ENCODE data around the gene PPIG.
"Not testable (repeated sequence)": the region's sequence is repeated elsewhere in the genome, so short reads cannot be mapped to it uniquely, and the experiment has no call there.

Gene PPIG

DNA sequence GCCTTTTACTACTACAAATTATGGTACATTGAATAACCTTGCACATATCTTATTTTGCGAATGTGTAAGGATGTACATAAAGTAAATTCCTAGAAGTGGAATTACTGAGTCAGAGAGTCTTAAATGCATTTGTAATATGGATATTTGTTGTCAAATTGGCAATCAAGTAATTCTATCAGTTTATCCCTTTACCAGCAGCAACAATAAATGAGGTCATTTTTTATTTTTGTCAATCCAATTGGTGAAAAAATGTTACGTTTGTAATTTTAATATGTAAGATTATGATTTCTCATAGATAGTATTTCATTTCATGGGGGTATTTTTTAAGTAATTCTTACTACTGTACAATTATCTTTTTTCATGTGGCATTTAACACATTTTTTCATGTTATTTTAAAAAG lies 14.8 kb downstream of the PPIG start:
- DNase-seq, result no peak

DNA sequence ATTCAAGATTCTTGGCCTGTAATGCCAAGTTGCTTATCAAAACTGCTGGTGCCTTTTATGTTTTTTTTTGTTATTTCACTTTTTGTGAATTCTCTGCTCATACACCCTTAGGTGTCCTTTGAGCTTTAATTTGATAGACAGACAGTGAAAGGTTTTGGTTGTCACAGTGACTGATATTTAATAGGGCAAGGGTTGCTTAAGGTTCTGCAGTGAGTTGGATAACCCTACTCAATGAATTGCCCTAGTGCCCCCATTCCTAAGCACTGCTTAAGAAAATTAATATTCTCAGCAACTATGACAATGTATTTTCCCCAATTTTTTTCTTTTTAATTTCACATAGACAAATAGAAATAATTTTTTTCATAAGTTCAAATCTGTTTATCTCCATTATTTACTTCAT lies 15.4 kb downstream of the PPIG start:
- DNase-seq, result no peak

DNA sequence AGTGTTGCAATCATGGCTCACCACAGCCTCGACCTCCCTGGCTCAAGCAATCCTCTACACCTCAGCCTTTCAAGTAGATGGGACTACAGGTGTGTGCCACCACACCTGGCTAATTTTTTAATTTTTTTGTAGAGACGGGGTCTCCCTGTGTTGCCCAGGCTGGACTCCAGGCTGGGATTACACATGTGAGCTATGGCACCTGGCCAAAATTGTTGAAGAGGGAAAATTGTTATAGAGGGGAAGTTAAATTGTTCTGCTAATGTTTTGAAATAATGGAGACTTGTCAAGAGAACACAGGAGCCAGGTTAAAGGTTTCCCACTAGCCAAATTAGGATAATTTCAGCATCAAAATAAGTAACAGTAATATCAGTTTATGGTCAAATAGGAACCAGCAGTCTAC lies 25.1 kb downstream of the PPIG start:
- DNase-seq, result no peak

DNA sequence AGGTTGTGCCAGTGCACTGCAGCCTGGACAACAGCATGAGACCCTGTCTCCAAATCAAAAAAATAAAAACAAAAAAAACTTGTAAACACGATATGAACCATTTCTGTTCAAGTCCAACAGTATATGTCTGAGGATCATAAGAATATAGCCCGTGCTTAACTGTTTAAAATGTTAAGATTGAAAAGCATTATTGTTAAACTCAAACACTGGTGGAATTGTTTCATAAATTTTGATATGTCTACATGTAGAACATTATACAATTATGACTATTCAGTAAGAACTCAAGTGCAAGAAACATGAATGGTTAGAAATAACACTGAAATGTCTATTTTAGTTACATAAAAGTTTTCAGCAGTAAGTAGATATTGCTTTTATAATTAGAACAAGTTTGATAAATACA lies 29.7 kb downstream of the PPIG start:
- DNase-seq, result no peak

DNA sequence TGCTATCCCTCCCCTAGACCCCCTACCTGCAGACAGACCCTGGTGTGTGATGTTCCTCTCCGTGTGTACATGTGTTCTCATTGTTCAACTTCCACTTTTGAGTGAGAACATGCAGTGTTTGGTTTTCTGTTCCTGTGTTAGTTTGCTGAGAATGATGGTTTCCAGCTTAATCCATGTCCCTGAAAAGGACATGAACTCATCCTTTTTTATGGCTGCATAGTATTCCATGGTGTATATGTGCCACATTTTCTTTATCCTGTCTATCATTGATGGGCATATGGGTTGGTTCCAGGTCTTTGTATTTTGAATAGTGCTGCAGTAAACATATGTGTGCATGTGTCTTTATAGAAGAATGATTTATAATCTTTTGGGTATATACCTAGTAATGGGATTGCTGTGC lies 31.8 kb downstream of the PPIG start:
- not testable (repeated sequence) for DNase-seq

DNA sequence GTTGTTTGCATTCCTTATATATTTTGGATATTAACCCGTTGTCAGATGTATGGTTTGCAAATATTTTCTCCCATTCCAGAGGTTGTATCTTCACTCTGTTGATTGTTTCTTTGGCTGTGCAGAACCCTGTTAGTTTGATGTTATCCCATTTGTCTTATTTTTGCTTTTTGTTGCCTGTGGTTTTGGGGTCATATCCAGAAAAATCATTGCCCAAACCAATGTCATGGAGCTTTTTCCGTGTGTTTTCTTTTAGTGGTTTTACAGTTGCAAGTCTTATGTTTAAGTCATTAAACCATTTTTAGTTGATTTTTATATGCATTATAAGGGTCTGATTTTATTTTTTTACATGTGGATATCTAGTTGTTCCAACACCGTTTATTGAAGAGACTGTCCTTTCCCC lies 35.8 kb downstream of the PPIG start:
- no peak for DNase-seq

DNA sequence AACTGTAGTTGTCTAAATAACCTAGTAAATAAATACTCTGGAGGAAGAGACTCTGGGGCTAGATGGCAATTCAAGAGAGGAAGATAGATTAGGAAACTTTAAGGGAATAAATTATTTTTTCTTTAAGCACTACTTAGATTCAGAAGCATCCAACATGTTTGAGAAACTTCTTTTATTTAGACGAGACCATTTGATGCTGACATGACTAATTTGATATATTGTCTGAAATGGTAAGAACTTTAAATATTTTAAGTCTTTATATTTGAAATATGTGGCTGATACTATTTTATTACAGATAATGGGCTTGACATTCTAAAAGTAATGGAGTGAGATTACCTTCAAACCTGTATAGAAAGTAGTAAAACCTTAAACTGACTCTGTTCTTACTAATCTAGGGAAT lies 36.4 kb downstream of the PPIG start:
- no peak for DNase-seq

DNA sequence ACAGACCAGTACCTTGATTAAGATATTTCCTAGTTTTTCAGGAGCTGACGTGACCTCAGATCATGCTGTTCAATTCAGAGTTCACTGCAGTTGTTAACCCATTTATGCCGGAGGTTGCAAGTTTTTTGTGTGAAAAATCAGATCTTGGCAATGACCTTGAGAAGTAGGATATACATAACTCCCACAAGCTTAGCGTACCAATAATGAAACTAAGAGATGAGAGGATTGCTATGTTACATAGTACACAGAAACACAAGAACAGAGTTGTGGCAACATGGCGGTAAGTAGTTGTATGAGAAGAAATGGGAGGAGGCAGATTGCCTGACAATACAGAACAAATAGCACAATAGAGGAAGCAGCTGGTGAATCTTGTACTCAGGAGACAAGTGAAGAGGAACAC lies 39.1 kb downstream of the PPIG start:
- DNase-seq, result no peak

DNA sequence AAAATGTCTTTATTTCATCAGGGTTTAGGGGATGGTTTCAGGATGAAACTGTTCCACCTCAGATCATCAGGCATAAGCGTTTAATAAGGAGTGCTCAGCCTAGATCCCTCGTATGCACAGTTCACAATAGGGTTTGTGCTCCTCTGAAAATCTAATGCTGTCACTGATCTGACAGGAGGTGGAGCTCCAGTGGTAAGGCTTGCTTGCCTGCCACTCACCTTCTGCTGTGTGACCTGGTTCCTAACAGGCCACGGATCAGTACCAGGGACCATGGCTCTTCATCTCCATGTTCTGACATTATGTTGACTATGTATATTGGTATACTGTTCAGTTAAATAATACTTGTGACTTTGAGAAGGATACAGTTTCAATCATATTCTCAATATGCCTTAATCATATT lies 41.6 kb downstream of the PPIG start:
- no peak for DNase-seq

DNA sequence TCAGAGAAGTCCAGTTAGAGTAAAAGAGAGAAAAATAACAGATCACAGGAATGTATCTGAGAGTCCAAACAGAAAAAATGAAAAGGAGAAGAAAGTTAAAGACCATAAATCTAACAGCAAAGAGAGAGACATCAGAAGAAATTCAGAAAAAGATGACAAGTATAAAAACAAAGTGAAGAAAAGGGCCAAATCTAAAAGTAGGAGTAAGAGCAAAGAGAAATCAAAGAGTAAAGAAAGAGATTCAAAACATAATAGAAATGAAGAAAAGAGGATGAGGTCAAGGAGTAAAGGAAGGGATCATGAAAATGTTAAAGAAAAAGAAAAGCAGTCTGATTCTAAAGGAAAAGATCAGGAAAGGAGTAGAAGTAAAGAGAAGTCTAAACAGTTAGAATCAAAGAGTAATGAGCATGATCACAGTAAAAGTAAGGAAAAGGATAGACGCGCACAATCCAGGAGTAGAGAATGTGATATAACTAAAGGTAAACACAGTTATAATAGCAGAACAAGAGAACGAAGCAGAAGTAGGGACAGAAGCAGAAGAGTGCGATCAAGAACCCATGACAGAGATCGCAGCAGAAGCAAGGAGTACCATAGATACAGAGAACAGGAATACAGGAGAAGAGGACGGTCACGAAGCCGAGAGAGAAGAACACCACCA lies 52.4 kb downstream of the PPIG start:
- no peak for DNase-seq

DNA sequence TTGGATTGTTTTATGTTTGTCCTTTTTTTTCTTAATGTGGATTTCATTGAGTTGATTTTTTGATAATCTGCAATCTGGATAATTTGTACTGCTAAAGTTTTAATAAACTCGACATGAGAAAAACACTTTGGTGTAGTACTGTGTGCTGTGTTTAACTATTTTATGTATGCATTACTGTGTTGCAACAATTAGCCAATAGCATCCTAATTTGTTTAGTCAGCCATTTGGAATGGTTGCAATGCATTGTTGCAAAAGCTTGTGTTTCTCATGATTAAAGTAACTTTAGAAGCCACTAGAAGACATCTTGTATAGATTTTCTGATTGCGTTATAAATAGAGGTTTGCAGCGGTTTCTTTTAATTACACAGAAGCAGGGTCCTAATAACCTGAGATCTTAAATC lies 53.5 kb downstream of the PPIG start:
- DNase-seq, result no peak

DNA sequence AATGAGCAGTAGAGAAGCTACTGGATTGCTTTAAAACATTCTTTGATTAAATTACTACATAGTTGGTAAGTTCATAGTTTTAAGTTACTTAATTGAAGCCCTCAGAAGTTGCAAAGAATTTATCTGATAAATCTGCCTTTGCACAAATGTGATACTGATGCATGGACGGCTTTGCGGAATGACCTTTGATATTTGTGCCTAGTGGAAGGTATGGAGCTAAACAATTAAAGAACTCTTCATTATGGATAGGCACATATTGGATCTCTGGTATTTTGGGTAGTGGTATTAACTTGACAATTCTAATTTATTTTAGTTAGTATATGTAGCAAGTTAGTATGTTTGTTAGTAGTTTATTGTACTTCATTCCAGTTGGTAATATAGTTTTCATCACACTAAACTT lies 56.0 kb downstream of the PPIG start:
- DNase-seq, result no peak

DNA sequence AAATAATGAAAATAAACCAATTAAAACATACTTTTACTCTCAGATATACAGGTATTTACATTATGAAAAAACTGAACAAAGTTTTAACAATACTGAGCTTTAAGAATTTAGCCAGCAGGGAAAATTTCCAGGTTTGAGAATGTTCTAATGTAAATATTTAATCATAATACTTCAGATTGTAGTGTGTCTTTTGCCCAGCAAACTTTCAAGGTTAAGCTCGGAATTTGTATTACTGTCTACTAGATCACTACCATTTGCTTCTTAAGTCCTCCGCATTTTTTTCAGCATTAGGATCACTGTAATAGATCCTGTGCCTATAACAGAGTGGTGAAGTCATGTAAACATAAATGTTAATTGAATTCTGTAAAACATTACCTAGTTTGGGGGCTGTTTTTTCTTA lies 57.3 kb downstream of the PPIG start:
- no peak for DNase-seq

DNA sequence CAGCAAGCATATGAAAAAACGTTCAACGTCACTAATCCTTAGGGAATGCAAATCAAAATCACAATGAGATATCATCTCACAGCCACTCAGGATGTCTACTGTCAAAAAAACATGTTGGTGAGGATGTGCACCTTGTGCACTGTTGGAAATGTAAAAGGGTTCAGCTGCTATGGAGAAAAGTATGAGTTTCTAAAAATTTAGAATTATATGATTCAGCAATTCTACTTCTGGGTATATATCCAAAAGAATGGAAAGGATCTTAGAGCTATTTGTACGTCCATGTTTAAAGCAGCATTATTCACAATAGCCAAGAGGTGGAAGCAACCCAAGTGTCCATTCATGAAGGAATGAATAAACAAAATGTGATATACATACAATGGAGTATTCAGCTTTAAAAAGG lies 60.0 kb downstream of the PPIG start:
- DNase-seq, result no peak

DNA sequence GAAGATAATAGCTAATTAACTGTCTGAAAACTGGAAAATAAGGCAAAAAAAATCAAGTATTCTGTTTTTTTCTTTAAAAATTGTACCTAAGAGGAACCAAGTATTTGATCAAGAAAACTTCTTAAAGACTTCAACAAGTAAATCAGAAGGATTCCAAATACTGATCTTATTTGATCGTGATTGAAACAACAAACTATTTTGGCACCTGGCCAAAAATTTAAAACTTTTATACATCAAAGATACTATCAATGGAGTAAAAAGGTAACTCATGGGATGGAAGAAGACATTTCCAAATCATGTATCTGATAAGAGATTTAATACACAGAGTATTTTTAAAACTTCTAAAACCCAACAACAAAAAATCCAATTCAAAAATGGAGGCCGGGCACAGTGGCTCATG lies 63.3 kb downstream of the PPIG start:
- DNase-seq, result no peak

DNA sequence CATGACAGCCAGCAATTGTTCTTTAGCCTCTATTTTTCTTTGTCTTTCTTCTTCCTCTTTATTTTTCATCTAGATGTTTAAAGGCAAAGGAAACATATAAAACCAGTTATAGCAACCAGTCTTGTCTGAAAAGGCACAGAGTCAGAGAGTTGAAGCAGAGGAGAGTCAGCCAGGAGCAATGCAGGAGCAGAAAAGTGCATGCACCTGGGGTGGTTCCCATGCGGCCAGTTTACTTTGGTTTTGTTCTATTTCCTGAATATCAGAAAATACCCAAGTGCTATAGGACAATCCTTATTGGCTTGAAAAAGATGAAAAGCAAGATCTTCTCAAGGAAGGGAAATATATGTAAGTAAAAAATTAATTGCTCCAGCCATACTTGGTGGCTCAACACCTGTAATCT lies 65.1 kb downstream of the PPIG start:
- no peak for DNase-seq

DNA sequence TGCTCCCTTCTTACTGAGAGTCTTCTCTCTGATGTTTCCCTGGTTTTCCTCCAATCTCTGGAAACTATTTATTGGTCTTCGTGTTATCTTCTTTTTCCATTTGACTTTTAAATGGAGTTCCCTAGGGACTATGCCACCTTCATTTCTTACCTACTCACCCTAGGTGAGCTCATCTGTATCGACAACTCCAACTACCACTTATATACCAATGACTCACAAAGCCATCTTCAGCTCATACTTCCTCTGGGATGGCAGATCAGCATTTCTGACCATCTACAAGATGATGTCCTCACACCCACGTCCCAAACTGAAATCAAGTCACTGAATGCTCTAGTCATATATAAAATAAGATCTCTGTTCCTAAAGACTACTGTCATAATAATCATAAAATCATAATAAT lies 69.5 kb downstream of the PPIG start:
- no peak for DNase-seq

DNA sequence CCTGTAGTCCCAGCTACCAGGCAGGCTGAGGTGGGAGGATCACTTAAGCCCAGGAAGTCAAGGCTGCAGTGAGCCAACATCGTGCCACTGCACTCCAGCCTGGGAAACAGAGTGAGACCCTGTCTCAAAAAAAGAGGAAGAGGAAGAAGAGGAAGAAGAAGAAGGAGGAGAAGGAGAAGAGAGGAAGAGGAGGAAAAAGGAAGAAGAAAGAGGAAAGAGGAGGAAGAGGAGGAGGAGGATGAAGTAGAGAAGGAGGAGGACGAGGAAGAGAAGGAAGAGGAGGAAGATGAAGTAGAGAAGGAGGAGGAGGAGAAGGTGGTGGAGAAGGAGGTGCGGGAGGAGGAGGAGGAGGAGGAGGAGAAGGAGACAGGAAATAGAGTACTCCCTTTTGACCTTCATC lies 72.0 kb downstream of the PPIG start:
- no peak for DNase-seq

DNA sequence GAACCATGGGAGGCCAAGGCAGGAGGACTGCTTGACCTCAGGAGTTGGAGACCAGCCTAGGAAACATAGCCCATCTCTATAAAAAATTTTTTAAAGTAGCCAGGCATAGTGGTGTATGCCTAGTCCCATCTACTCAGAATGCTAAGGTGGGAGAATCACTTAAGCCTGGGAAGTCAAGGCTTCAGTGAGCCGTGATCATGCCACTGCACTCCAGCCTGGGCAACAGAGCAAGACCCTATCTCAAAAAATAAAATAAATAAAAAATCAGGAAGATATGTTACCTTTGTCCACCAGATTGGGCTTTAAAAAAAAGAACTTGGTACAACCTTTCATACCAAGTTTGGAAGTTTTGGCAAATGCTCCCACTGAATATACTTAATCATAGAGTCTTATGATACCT lies 74.7 kb downstream of the PPIG start:
- no peak for DNase-seq

DNA sequence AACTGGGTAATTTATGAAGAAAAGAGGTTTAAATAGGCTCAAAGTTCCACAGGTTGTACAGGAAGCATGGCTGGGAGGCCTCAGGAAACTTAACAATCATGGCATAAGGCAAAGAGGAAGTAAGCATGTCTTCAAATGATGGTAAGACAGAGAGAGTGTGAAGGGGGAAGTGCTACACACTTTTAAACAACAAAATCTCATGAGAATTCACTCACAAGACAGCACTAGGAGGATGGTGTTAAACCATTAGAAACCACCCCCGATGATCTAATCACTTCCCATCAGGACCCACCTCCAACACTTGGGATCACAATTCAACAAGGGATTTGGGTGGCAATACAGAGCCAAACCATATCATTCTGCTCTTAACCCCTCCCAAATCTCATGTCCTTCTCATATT lies 75.2 kb downstream of the PPIG start:
- no peak for DNase-seq

DNA sequence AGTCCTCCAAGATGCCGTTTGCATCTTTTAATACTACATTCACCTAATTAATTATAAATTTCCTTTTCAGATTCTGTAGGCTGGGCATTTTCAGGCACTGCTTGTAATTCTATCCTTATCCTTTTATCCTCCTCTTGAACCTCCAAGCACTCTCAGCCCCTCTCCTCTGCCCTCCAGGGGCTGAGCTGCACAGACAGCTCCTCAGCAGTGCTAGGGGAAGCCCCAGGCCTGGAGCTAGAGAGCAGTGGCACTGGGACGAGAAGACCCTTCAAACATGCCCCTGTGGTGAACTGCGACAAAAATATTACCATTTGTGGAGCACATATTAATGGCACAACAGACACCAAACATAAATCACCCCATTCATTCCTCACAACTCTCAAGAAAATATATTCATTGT lies 77.1 kb downstream of the PPIG start:
- peak; percentile 31 for DNase-seq

DNA sequence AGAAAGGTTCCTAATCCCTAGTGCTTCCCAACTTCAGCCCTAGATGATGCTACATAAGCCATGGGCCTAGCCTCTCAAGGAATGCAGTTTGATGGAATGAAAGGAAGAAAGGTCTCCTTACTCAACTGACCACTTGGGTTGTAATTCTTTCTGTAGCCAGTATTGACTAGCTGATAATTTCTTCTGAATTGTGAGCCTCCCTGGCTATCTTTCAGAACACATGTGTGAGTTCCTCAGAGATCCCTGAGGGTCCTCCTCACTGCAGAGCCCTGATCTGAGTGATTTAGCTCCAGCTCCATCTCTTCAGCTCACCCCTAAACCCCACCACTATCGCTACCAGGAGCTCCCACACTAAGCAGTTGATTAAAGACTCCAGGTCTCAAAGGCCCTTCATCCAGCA lies 78.6 kb downstream of the PPIG start:
- no peak for DNase-seq

DNA sequence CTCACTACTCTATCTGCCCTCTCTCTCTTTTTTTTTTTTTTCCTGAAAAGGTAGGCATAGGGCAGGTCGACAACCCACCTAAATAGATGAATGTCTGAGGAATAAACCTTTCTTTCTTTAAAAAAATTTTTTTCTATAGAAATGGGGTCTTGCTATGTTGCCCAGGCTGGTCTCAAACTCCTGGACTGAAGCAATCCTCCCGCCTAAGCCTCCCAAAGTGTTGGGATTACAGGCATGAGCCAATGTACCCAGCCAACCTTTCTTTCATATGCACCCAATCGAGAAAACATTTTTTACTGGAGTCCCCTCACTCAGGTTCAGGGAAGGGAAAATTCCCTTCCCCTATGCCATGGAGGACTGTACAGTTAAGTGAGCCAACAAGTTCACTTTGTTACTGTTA lies 79.1 kb downstream of the PPIG start:
- DNase-seq, result no peak

DNA sequence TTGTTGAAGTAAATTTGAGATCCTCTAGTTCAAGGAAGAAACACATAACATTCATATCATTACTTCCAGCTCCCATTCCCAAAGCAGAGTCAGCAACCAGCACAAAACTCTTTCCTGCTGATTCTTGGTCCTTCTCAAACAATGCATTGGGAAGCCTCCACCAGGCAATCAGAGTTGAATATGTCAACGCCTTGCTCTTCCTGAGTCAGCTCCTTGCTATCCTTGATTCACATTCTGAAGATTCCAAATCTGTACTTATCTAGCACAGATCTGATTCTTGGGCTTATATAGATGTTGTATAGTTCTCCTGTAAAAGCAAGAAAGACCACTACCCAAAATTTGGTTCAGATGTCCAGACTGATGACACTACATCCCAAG lies 80.4 kb downstream of the PPIG start:
- DNase-seq, result no peak

DNA sequence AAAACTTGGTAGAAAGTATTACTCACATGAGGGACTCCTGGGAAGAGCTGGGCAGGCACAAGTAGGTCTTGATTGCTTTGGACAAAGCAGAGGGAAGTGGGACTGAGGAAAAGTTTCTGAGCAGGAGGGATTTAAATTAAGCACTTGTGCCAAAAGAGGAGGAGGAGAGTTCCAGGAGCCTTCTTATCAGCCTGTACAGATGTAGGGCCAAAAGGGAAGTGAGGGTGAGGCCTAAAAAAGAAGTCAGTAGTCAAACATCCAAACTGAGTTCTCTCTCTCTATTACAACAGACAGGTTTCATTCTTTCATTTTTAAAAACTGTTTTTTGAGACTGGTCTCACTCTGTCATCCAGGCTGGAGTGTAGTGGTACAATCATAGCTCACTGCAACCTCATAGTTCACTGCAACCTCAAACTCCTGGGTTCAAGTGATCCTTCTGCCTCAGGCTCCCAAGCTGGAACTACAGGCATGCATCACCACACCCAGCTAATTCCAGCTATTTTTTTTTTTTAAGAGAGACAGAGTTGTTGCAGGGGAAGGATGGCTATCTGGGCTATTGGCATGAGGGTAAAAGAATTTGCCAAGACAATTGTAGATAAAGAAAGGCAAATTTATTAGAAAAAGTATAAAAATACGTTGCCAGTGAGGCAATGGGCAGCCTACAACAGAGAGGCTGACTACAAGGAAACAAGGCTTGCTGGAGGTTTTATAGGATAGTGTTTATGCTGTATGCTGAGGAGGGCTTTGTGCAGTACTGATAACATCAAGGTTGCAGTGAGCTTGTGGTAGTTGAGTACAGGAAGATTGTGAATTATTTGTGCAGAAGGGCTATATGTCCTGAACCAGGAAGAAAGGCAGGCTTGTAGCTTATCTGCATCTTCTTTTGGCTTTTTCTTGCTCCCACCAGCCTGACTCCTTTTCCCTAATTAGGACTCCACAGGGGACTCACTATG lies 81.1 kb downstream of the PPIG start:
- DNase-seq, result no peak

All from NCI-H187 treated with DMSO at 0.1 percent for 48 hours (cell line).